Measurements from ENCODE around the gene DNAJA4. TPM values are rescaled to one million over a fixed set of nuclear protein-coding genes. Genes with fewer than 3 reads are reported as not detected.

Gene DNAJA4
- polyA plus RNA-seq, 1 of the 3 experiments (the other 2 are of a cell fraction), result 0.03 TPM

- TF ChIP-seq POLR2AphosphoS5 (IDR thresholded peaks at IDR 0.05; ENCODE audit: low read depth, low read length) (no peak), NRF1 (IDR thresholded peaks at IDR 0.05; ENCODE audit: low read depth, low read length) (no peak), NFIC (IDR thresholded peaks at IDR 0.05; ENCODE audit: borderline replicate concordance) (no peak), IRF3 (IDR thresholded peaks at IDR 0.05; ENCODE audit: low read depth, low read length) (no peak), EZH2phosphoT487 (IDR thresholded peaks at IDR 0.05; ENCODE audit: borderline replicate concordance, low read depth) (no peak), RFX5 (IDR thresholded peaks at IDR 0.05; ENCODE audit: low read length) (no peak), RCOR1 (IDR thresholded peaks at IDR 0.05; ENCODE audit: low read length) (no peak), MEF2A (IDR thresholded peaks at IDR 0.05; ENCODE audit: borderline replicate concordance, low read depth) (no peak)
- TF ChIP-seq, protein P1, sequence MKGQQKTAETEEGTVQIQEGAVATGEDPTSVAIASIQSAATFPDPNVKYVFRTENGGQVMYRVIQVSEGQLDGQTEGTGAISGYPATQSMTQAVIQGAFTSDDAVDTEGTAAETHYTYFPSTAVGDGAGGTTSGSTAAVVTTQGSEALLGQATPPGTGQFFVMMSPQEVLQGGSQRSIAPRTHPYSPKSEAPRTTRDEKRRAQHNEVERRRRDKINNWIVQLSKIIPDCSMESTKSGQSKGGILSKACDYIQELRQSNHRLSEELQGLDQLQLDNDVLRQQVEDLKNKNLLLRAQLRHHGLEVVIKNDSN (IDR thresholded peaks at IDR 0.05; ENCODE audit: borderline replicate concordance, low read depth), result no peak
Observed at GRCh38 chr15:78259232-78259631, 5.1 kb upstream of the DNAJA4 start (continued).

GRCh38 chr15:78260489-78260888 lies 3.9 kb upstream of the DNAJA4 start:
- H3K36me3 ChIP-seq (replicated peaks in 1 of 2; ENCODE audit: control insufficient read depth in 1 of 2, insufficient read depth in 2 of 2, low read length in 1 of 2), result no peaks in the 10 kb centered on the region
- H3K4me3 ChIP-seq (ENCODE audit: low read depth in 2 of 2, low read length in 1 of 2), result no peak overlapping the region
- no peaks in the 10 kb centered on the region for H3K4me1 ChIP-seq (ENCODE audit: control insufficient read depth in 1 of 2, insufficient read depth in 2 of 2, low read depth in 1 of 2, low read length in 1 of 2)
- no peak overlapping the region for H3K27ac ChIP-seq (ENCODE audit: low read depth in 2 of 2, low read length in 1 of 2)
- ChIA-PET POLR2A (no interaction called here), CTCF (interaction anchor here (1.2 to 2.4 kb wide), 4 partner anchors 18 to 83 kb away, joined by 3 to 13 read pairs (median 4); no protein-coding TSS in a partner anchor)
- TF ChIP-seq TAF1 (IDR thresholded peaks at IDR 0.05; ENCODE audit: borderline replicate concordance, low read depth, low read length) (no peak), REST (IDR thresholded peaks at IDR 0.05; ENCODE audit: low read depth, low read length) (no peak), JUND (IDR thresholded peaks at IDR 0.05) (no peak), FOXJ3 (CRISPR knock-in tag; IDR thresholded peaks at IDR 0.05) (no peak), GABPA (IDR thresholded peaks at IDR 0.05; ENCODE audit: low read depth) (no peak), NRF1 (IDR thresholded peaks at IDR 0.05; ENCODE audit: low read depth, low read length) (no peak), MXI1 (IDR thresholded peaks at IDR 0.05; ENCODE audit: low read depth, low read length) (no peak), FOXM1 (IDR thresholded peaks at IDR 0.05; ENCODE audit: low read depth) (no peak), EZH2phosphoT487 (IDR thresholded peaks at IDR 0.05; ENCODE audit: borderline replicate concordance, low read depth) (no peak), TCF12 (IDR thresholded peaks at IDR 0.05) (no peak), CTCF (IDR thresholded peaks at IDR 0.05) (no peak)
- TF ChIP-seq, protein P2, sequence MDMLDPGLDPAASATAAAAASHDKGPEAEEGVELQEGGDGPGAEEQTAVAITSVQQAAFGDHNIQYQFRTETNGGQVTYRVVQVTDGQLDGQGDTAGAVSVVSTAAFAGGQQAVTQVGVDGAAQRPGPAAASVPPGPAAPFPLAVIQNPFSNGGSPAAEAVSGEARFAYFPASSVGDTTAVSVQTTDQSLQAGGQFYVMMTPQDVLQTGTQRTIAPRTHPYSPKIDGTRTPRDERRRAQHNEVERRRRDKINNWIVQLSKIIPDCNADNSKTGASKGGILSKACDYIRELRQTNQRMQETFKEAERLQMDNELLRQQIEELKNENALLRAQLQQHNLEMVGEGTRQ (IDR thresholded peaks at IDR 0.05; ENCODE audit: borderline replicate concordance, low read depth, low read length), result no peak
- TF ChIP-seq, protein P3, sequence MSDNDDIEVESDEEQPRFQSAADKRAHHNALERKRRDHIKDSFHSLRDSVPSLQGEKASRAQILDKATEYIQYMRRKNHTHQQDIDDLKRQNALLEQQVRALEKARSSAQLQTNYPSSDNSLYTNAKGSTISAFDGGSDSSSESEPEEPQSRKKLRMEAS (IDR thresholded peaks at IDR 0.05; ENCODE audit: low read depth), result no peak
- no peaks in the 10 kb centered on the region for H3K9me3 ChIP-seq
- no peak overlapping the region for H3K9ac ChIP-seq
- H2AFZ ChIP-seq (ENCODE audit: low read depth), result no peak overlapping the region
- H3K4me2 ChIP-seq, result no peak overlapping the region
- H3K9me2 ChIP-seq, result no peaks in the 10 kb centered on the region
- no peak for DNase-seq
- 65% methylated on average over 2 of the region's 2 CpGs for WGBS (ENCODE audit: low lambda C conversion rate)
- no peaks in the 10 kb centered on the region for H3K27me3 ChIP-seq (ENCODE audit: insufficient read depth)
- H4K20me1 ChIP-seq (ENCODE audit: insufficient read depth), result no peaks in the 10 kb centered on the region
- H3F3A ChIP-seq (replicated peaks; ENCODE audit: insufficient read depth), result no peaks in the 10 kb centered on the region
- H3K79me2 ChIP-seq (ENCODE audit: insufficient read depth), result no peaks in the 10 kb centered on the region
